Chondrocyte (in vitro differentiated cells): ENCODE results near the gene TRIM62. TPM values are rescaled to one million over a fixed set of nuclear protein-coding genes. Genes with fewer than 3 reads are reported as not detected.
A peak's percentile ranks its signal among the peaks of the same experiment; 100 is the strongest.

Experiments
- DNase-seq: peaks from one replicate; pipeline ENCODE4 v3.0.0; 2021; ENCODE audit warnings: mixed read lengths, low spot score
- H3K27ac Mint-ChIP-seq: one replicate; pipeline ENCODE4 v1.8.0; 2021; ENCODE audit warnings: mild to moderate bottlenecking, moderate library complexity, mixed read lengths; ENCODE audit not compliant: unreplicated experiment
- H3K27me3 Mint-ChIP-seq: 2 replicates; pipeline ENCODE4 v1.8.0; 2021; ENCODE audit warnings: low read depth, mixed read lengths
- H3K36me3 Mint-ChIP-seq: 2 replicates; pipeline ENCODE4 v1.8.0; 2021; ENCODE audit warnings: low read depth, mixed read lengths
- H3K4me1 Mint-ChIP-seq: 2 replicates; pipeline ENCODE4 v1.8.0; 2021; ENCODE audit warnings: low read depth, mild to moderate bottlenecking, mixed read lengths
- H3K4me3 Mint-ChIP-seq: one replicate; pipeline ENCODE4 v1.8.0; 2021; ENCODE audit warnings: mild to moderate bottlenecking, moderate library complexity, mixed read lengths; ENCODE audit not compliant: unreplicated experiment
- H3K9me3 Mint-ChIP-seq: 2 replicates; pipeline ENCODE4 v1.8.0; 2021; ENCODE audit warnings: low read depth, mixed read lengths
- total RNA-seq: library from RNA; stranded (reverse); gene quantifications from 3 replicates; pipeline ENCODE4 v1.2.1, GENCODE V29; 2021
- TF ChIP-seq, protein P1 (sequence below): fragments of 200-600 bp; sonication (generic); IDR thresholded peaks from 2 replicates; pipeline ENCODE4 v1.5.0; 2021; ENCODE audit warnings: antibody characterized with exemption, mild to moderate bottlenecking, moderate library complexity

The TRIM62 gene
- total RNA-seq, 1 donor from 2014 or later = 17.3 TPM

DNA sequence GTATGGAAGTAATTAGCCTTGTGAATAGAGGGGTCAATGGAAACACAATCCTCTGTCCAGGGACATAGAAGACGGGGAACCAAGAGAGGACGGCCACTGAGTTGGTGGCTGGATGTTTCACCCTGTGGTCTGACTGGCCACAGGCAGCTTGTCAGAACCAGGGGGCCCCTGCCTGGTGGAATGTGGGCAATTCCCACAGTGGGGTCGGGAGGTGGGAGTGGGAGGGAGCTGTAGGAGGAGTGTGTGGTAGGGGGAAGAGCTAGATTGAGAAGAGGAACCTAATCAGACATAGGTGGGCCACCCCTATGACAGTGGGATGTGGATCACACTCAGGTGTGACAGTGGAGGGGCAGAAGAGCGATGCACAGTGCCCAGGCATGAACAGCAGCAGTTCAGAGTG lies 31.3 kb downstream of the TRIM62 start:
- Mint-ChIP-seq H3K27me3 (no peaks in the 10 kb centered on the region), H3K4me3 (no peak overlapping the region), H3K9me3 (no peaks in the 10 kb centered on the region), H3K36me3 (peaks cover 22% of the 10 kb centered on the region), H3K4me1 (peaks cover 43% of the 10 kb centered on the region), H3K27ac (no peak overlapping the region)
- DNase-seq = no peak
- TF ChIP-seq, protein P1, sequence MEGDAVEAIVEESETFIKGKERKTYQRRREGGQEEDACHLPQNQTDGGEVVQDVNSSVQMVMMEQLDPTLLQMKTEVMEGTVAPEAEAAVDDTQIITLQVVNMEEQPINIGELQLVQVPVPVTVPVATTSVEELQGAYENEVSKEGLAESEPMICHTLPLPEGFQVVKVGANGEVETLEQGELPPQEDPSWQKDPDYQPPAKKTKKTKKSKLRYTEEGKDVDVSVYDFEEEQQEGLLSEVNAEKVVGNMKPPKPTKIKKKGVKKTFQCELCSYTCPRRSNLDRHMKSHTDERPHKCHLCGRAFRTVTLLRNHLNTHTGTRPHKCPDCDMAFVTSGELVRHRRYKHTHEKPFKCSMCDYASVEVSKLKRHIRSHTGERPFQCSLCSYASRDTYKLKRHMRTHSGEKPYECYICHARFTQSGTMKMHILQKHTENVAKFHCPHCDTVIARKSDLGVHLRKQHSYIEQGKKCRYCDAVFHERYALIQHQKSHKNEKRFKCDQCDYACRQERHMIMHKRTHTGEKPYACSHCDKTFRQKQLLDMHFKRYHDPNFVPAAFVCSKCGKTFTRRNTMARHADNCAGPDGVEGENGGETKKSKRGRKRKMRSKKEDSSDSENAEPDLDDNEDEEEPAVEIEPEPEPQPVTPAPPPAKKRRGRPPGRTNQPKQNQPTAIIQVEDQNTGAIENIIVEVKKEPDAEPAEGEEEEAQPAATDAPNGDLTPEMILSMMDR = no peak

DNA sequence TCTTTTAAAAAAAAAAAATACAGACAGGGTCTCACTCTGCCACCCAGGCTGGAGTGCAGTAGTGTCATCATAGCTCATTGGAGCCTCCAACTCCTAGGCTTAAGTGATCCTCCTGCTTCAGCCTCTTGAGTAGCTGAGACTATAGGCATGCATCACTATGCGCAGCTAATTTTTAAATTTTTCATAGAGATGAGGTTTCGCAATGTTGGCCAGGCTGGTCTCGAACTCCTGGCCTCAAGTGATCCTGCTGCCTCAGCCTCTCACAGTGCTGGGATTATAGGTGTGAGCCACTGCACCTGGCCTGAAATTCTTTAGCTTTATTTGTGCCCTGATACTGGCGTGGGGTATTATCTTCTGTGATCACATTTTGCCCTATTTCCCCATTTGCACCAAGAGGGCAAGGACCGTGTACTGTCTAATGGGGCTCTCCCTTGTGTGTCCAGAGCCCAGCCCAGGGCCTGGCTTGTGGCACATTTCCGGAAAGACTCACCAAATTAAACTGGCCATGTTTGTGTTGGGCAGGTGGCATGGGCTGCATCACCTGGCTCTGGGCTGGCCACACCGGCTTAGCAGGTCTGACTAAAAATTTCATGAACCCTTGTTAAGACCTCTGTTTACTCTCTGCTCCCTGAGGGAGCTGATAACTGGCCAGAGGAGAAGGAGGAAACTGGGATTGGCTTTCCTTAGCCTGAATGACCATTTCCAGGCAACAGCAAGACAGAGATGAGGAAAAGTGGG lies 32.2 kb downstream of the TRIM62 start:
- peaks cover 21% of the 10 kb centered on the region for H3K36me3 Mint-ChIP-seq
- TF ChIP-seq, protein P1 = no peak
- no peak overlapping the region for H3K27ac Mint-ChIP-seq
- H3K27me3 Mint-ChIP-seq = no peaks in the 10 kb centered on the region
- H3K4me3 Mint-ChIP-seq = no peak overlapping the region
- DNase-seq = no peak
- no peaks in the 10 kb centered on the region for H3K9me3 Mint-ChIP-seq
- H3K4me1 Mint-ChIP-seq = peaks cover 40% of the 10 kb centered on the region

DNA sequence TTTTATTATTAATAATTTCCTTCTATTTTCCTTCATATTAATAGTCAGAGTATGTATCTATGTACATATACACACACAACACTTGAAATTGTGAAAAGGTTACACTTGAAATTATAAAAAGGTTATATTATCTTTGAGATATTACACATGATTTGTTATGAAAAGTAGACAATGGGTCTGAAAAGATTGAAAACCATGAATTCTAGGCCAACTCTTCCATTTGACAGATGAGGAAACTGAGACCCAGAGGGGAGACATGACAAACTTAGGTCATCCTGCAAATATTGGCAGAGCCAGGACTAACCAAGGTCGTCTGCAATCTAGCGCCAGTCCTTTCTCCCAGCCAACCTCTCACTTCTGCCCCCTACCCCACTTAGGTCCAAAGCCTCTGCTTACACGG lies 33.2 kb downstream of the TRIM62 start:
- Mint-ChIP-seq H3K9me3 (no peaks in the 10 kb centered on the region), H3K27ac (no peak overlapping the region), H3K4me3 (no peak overlapping the region), H3K36me3 (peaks cover 18% of the 10 kb centered on the region), H3K4me1 (peaks cover 45% of the 10 kb centered on the region), H3K27me3 (no peaks in the 10 kb centered on the region)
- no peak for DNase-seq
- TF ChIP-seq, protein P1 = no peak

DNA sequence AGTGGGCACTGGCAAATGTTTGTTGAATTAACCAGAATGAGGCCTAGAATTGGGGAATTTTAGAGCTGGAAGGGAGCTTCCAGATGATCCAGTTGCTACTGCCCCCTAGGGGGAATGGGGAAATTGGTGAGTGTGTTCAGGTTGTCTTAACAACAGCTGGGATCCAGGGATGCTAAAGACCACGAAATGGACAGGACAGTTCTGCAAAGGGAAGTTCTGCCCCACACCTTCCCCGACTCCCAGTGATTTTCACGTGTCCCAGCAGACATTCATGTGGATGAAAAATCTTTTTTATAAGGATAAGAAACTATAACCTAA lies 33.9 kb downstream of the TRIM62 start:
- TF ChIP-seq, protein P1 = peak; percentile 71
- Mint-ChIP-seq H3K27me3 (no peaks in the 10 kb centered on the region), H3K9me3 (no peaks in the 10 kb centered on the region), H3K27ac (no peak overlapping the region), H3K4me1 (peaks cover 45% of the 10 kb centered on the region), H3K36me3 (peaks cover 18% of the 10 kb centered on the region), H3K4me3 (no peak overlapping the region)
- DNase-seq = no peak

DNA sequence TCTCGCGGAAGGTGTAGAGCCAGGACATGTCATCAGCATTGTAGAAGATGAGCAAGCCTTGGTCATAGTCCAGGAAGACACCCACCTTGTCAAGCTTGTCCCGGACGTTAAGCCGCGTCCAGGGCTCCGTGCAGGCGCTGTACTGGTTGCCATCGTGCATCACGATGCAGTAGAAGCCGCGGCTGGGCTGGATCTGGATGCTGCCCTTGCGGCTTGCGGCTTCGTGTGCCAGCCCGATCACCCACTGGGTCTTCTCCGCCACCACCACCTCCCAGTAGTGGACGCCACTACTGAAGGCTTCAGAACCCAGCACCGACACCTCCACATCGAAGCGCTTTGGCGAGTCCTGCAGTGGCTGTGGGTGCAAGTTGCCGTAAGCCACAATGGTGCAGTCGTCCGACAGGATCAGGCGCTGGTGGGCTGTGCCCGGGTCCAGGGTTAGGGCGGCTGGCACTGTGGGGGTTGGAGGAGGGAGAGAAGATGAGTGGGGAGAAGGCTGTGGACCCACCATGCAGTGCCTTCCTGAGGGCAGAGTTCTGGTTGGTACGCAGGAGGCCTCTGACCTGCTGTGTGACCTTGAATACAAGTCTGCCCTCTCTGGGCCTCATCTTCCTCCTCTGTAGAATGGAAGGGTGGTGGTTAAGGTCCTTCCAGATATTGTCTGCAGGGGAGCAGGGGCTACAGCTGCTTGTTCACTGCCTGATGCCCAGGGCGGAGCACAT lies 34.4 kb downstream of the TRIM62 start:
- no peak for DNase-seq
- H3K9me3 Mint-ChIP-seq = no peaks in the 10 kb centered on the region
- no peaks in the 10 kb centered on the region for H3K27me3 Mint-ChIP-seq
- peaks cover 45% of the 10 kb centered on the region for H3K4me1 Mint-ChIP-seq
- peaks cover 18% of the 10 kb centered on the region for H3K36me3 Mint-ChIP-seq
- no peak overlapping the region for H3K27ac Mint-ChIP-seq
- H3K4me3 Mint-ChIP-seq = no peak overlapping the region
- TF ChIP-seq, protein P1 = no peak
